ENCODE measurements around the gene EVI5. TPM values are rescaled to one million over a fixed set of nuclear protein-coding genes. Genes with fewer than 3 reads are reported as not detected.

Gene EVI5
- total RNA-seq, 1 donor from 2014 or later: 52.6 TPM

- Mint-ChIP-seq H3K4me1 (ENCODE audit: unreplicated experiment) (peaks cover 35% of the 10 kb centered on the region), H3K36me3 (ENCODE audit: unreplicated experiment) (no peaks in the 10 kb centered on the region), H3K27ac (ENCODE audit: unreplicated experiment) (no peak overlapping the region), H3K4me3 (ENCODE audit: unreplicated experiment) (peak overlapping the region; percentile 22), H3K9me3 (ENCODE audit: unreplicated experiment) (no peaks in the 10 kb centered on the region), H3K27me3 (ENCODE audit: unreplicated experiment) (peaks cover 71% of the 10 kb centered on the region)
- DNase-seq (ENCODE audit: extremely low spot score, unreplicated experiment): no peak
- no peak for TF ChIP-seq CTCF (IDR thresholded peaks at IDR 0.05)
Observed at GRCh38 chr1:92487078-92487605, 297.8 kb downstream of the EVI5 start.

GRCh38 chr1:92486251-92487077 lies 298.4 kb downstream of the EVI5 start, which contains the start of gene GFI1:
TSS of gene GFI1 (minus strand) at chr1:92486925. CDS start at chr1:92483487, 3,438 bp downstream.
- H3K4me1 Mint-ChIP-seq (ENCODE audit: unreplicated experiment): peaks cover 41% of the 10 kb centered on the region
- DNase-seq (ENCODE audit: extremely low spot score, unreplicated experiment): no peak
- no peak for TF ChIP-seq CTCF (IDR thresholded peaks at IDR 0.05)
- H3K4me3 Mint-ChIP-seq (ENCODE audit: unreplicated experiment): peak within 1 kb of the TSS; percentile 75
- H3K27me3 Mint-ChIP-seq (ENCODE audit: unreplicated experiment): peaks cover 71% of the 10 kb centered on the region
- no peaks in the 10 kb centered on the region for H3K9me3 Mint-ChIP-seq (ENCODE audit: unreplicated experiment)
- no peaks in the 10 kb centered on the region for H3K36me3 Mint-ChIP-seq (ENCODE audit: unreplicated experiment)
- H3K27ac Mint-ChIP-seq (ENCODE audit: unreplicated experiment): no peak within 1 kb of the TSS

- H3K27ac Mint-ChIP-seq (ENCODE audit: unreplicated experiment): no peak overlapping the region
- H3K4me1 Mint-ChIP-seq (ENCODE audit: unreplicated experiment): peaks cover 48% of the 10 kb centered on the region
- peaks cover 74% of the 10 kb centered on the region for H3K27me3 Mint-ChIP-seq (ENCODE audit: unreplicated experiment)
- no peaks in the 10 kb centered on the region for H3K36me3 Mint-ChIP-seq (ENCODE audit: unreplicated experiment)
- peak; percentile 38 for TF ChIP-seq CTCF (IDR thresholded peaks at IDR 0.05)
- no peak for DNase-seq (ENCODE audit: extremely low spot score, unreplicated experiment)
- no peaks in the 10 kb centered on the region for H3K9me3 Mint-ChIP-seq (ENCODE audit: unreplicated experiment)
- peak overlapping the region; percentile 75 for H3K4me3 Mint-ChIP-seq (ENCODE audit: unreplicated experiment)
Observed at GRCh38 chr1:92485381-92486250, 299.3 kb downstream of the EVI5 start.

- Mint-ChIP-seq H3K27me3 (ENCODE audit: unreplicated experiment) (peaks cover 79% of the 10 kb centered on the region), H3K27ac (ENCODE audit: unreplicated experiment) (no peak overlapping the region), H3K36me3 (ENCODE audit: unreplicated experiment) (no peaks in the 10 kb centered on the region)
Observed at GRCh38 chr1:92484472-92485380, 300.2 kb downstream of the EVI5 start.

More at GRCh38 chr1:92484472-92485380, 300.2 kb downstream of the EVI5 start:
- Mint-ChIP-seq H3K4me3 (ENCODE audit: unreplicated experiment) (peak overlapping the region; percentile 65), H3K9me3 (ENCODE audit: unreplicated experiment) (no peaks in the 10 kb centered on the region), H3K4me1 (ENCODE audit: unreplicated experiment) (peaks cover 53% of the 10 kb centered on the region)
- no peak for DNase-seq (ENCODE audit: extremely low spot score, unreplicated experiment)
- no peak for TF ChIP-seq CTCF (IDR thresholded peaks at IDR 0.05)

All from osteocyte (in vitro differentiated cells).